GM23338 (cell line): Measurements from ENCODE around the gene CDK10. TPM values are rescaled to one million over a fixed set of nuclear protein-coding genes. Genes with fewer than 3 reads are reported as not detected.

Experiments
- ATAC-seq: fragments of 200-7000 bp; cut with Tn5 transposase; 3 replicates; pipeline ENCODE4 v1.9.1; 2020
- DNase-seq: peaks from one replicate; pipeline ENCODE4 v3.0.0-alpha.2; 2015; ENCODE audit warnings: low spot score
- H2AFZ ChIP-seq: fragments of 200-600 bp; sonication (generic); 2 replicates; pipeline ENCODE4 v1.8.0; 2016; ENCODE audit warnings: antibody characterized with exemption, mild to moderate bottlenecking, moderate library complexity
- H3F3A ChIP-seq: fragments of 200-600 bp; sonication (generic); replicated peaks from 2 replicates; pipeline ENCODE4 v1.8.0; 2017; ENCODE audit warnings: antibody characterized with exemption, mixed run types, low read depth
- H3K27ac ChIP-seq: fragments of 200-600 bp; sonication (generic); 2 replicates; pipeline ENCODE4 v1.6.1; 2016; ENCODE audit warnings: low read depth
- H3K27me3 ChIP-seq: fragments of 200-600 bp; sonication (generic); 2 replicates; pipeline ENCODE4 v1.8.0; 2016; ENCODE audit warnings: mild to moderate bottlenecking, mixed run types, moderate library complexity; ENCODE audit not compliant: insufficient read depth
- H3K36me3 ChIP-seq: fragments of 200-600 bp; sonication (generic); 2 replicates; pipeline ENCODE4 v1.8.0; 2016; ENCODE audit warnings: mild to moderate bottlenecking; ENCODE audit not compliant: insufficient read depth
- H3K4me1 ChIP-seq: fragments of 200-600 bp; sonication (generic); 2 replicates; pipeline ENCODE4 v1.8.0; 2016; ENCODE audit warnings: mild to moderate bottlenecking, moderate library complexity; ENCODE audit not compliant: insufficient read depth
- H3K4me2 ChIP-seq: fragments of 200-600 bp; sonication (generic); 2 replicates; pipeline ENCODE4 v1.7.1; 2017; ENCODE audit warnings: mixed run types
- H3K4me3 ChIP-seq: fragments of 200-600 bp; sonication (generic); 2 replicates; pipeline ENCODE4 v1.6.1; 2016; ENCODE audit warnings: mixed run types
- H3K79me2 ChIP-seq: fragments of 200-600 bp; sonication (generic); replicated peaks from 2 replicates; pipeline ENCODE4 v1.8.0; 2017; ENCODE audit warnings: mild to moderate bottlenecking; ENCODE audit not compliant: insufficient read depth
- H3K9me2 ChIP-seq: fragments of 200-600 bp; sonication (generic); 2 replicates; pipeline ENCODE4 v1.8.0; 2017; ENCODE audit not compliant: insufficient read depth
- H4K20me1 ChIP-seq: fragments of 200-600 bp; sonication (generic); replicated peaks from 2 replicates; pipeline ENCODE4 v1.8.0; 2017; ENCODE audit warnings: mild to moderate bottlenecking; ENCODE audit not compliant: insufficient read depth
- H3K27ac Mint-ChIP-seq: 2 replicates; pipeline ENCODE4 v1.8.0; 2020; ENCODE audit warnings: inconsistent platforms, mild to moderate bottlenecking, moderate library complexity, mixed read lengths
- H3K27me3 Mint-ChIP-seq: 3 replicates; pipeline ENCODE4 v1.8.0; 2022; ENCODE audit warnings: low read depth, mild to moderate bottlenecking, moderate library complexity, mixed read lengths, inconsistent platforms; ENCODE audit not compliant: insufficient read depth, poor library complexity
- H3K36me3 Mint-ChIP-seq: 3 replicates; pipeline ENCODE4 v1.8.0; 2021; ENCODE audit warnings: low read depth, mild to moderate bottlenecking, inconsistent platforms, moderate library complexity, mixed read lengths
- H3K4me1 Mint-ChIP-seq: 3 replicates; pipeline ENCODE4 v1.8.0; 2020; ENCODE audit warnings: mild to moderate bottlenecking, inconsistent platforms, mixed read lengths
- H3K4me3 Mint-ChIP-seq: 3 replicates; pipeline ENCODE4 v1.8.0; 2021; ENCODE audit warnings: moderate library complexity, mild to moderate bottlenecking, inconsistent platforms, mixed read lengths
- H3K9me3 Mint-ChIP-seq: 3 replicates; pipeline ENCODE4 v1.8.0; 2020; ENCODE audit warnings: moderate library complexity, mild to moderate bottlenecking, inconsistent platforms, mixed read lengths
- CREB1 ChIP-seq: fragments of 250-450 bp; sonication (Bioruptor Pico); IDR thresholded peaks from 2 replicates; pipeline ENCODE4 v1.5.0; 2020; ENCODE audit warnings: low read depth, mild to moderate bottlenecking, moderate library complexity
- EZH2 ChIP-seq: fragments of 200-600 bp; sonication (generic); IDR thresholded peaks from one replicate; pipeline ENCODE4 v1.8.0; 2017; ENCODE audit warnings: antibody characterized with exemption, mild to moderate bottlenecking, low read depth; ENCODE audit not compliant: unreplicated experiment
- EZH2phosphoT487 ChIP-seq: fragments of 200-600 bp; sonication (generic); IDR thresholded peaks from one replicate; pipeline ENCODE4 v1.8.1; 2018; ENCODE audit warnings: antibody characterized with exemption; ENCODE audit not compliant: unreplicated experiment
- JUNB ChIP-seq: IDR thresholded peaks from one replicate; pipeline ENCODE4 v1.6.1; 2016; ENCODE audit warnings: antibody characterized with exemption; ENCODE audit not compliant: unreplicated experiment
- ZNF114 ChIP-seq: fragments of 250-450 bp; sonication (Bioruptor Pico); IDR thresholded peaks from 2 replicates; pipeline ENCODE4 v1.5.0; 2020; ENCODE audit warnings: mild to moderate bottlenecking, moderate library complexity
- polyA plus RNA-seq: library from polyadenylated mRNA; unstranded; fragments of >200 nt; fragmentation: Nextera tagmentation; extraction: Ambion mirVana; gene quantifications from 2 replicates; pipeline ENCODE4 v1.2.1, GENCODE V29; 2016
- total RNA-seq: library from RNA; depleted of rRNA; stranded (reverse); fragments of >200 nt; shearing (Covaris generic); gene quantifications from 2 replicates; pipeline ENCODE4 v1.2.3, GENCODE V29; 2014
- TF ChIP-seq, protein P1 (sequence below): fragments of 250-450 bp; sonication (Bioruptor Pico); IDR thresholded peaks from 2 replicates; pipeline ENCODE4 v1.5.0; 2020; ENCODE audit warnings: mild to moderate bottlenecking, moderate library complexity
- TF ChIP-seq, protein P2 (sequence below): IDR thresholded peaks from 2 replicates; pipeline ENCODE4 v1.6.1; 2016; ENCODE audit warnings: antibody characterized with exemption
- TF ChIP-seq, protein P3 (sequence below): IDR thresholded peaks from one replicate; pipeline ENCODE4 v1.6.1; 2018; ENCODE audit warnings: antibody characterized with exemption; ENCODE audit not compliant: unreplicated experiment

The CDK10 gene
- total and polyA plus RNA-seq, 2 experiments from 2014 or later, result 64.6 to 88.0 TPM

DNA sequence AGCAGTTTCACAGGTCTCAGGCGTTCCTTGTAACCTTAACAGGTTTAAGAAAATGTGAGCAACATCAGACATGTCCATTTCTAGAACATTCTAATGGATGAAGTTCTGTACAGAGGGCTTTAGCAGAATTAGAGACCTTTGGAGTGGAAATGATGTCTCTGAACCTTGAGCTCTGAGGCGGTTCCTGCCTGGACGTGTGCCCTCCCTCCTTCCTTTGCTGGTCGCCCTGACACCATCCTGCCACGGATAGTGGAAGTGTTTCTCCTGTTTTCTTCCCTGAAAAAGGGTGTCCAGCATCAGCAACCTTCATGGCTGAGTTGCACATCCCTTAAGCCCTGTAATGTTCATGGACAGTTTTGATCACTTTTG lies 17.7 kb upstream of the CDK10 start:
- no peak overlapping the region for H3K4me3 ChIP-seq
- peaks cover 49% of the 10 kb centered on the region for H3K36me3 Mint-ChIP-seq
- H3K79me2 ChIP-seq, result no peaks in the 10 kb centered on the region
- peaks cover 36% of the 10 kb centered on the region for H3K9me3 Mint-ChIP-seq
- no peak overlapping the region for H2AFZ ChIP-seq
- no peak overlapping the region for H3K27ac ChIP-seq
- H4K20me1 ChIP-seq, result no peaks in the 10 kb centered on the region
- peaks cover 2% of the 10 kb centered on the region for H3K27me3 Mint-ChIP-seq
- TF ChIP-seq, protein P1, sequence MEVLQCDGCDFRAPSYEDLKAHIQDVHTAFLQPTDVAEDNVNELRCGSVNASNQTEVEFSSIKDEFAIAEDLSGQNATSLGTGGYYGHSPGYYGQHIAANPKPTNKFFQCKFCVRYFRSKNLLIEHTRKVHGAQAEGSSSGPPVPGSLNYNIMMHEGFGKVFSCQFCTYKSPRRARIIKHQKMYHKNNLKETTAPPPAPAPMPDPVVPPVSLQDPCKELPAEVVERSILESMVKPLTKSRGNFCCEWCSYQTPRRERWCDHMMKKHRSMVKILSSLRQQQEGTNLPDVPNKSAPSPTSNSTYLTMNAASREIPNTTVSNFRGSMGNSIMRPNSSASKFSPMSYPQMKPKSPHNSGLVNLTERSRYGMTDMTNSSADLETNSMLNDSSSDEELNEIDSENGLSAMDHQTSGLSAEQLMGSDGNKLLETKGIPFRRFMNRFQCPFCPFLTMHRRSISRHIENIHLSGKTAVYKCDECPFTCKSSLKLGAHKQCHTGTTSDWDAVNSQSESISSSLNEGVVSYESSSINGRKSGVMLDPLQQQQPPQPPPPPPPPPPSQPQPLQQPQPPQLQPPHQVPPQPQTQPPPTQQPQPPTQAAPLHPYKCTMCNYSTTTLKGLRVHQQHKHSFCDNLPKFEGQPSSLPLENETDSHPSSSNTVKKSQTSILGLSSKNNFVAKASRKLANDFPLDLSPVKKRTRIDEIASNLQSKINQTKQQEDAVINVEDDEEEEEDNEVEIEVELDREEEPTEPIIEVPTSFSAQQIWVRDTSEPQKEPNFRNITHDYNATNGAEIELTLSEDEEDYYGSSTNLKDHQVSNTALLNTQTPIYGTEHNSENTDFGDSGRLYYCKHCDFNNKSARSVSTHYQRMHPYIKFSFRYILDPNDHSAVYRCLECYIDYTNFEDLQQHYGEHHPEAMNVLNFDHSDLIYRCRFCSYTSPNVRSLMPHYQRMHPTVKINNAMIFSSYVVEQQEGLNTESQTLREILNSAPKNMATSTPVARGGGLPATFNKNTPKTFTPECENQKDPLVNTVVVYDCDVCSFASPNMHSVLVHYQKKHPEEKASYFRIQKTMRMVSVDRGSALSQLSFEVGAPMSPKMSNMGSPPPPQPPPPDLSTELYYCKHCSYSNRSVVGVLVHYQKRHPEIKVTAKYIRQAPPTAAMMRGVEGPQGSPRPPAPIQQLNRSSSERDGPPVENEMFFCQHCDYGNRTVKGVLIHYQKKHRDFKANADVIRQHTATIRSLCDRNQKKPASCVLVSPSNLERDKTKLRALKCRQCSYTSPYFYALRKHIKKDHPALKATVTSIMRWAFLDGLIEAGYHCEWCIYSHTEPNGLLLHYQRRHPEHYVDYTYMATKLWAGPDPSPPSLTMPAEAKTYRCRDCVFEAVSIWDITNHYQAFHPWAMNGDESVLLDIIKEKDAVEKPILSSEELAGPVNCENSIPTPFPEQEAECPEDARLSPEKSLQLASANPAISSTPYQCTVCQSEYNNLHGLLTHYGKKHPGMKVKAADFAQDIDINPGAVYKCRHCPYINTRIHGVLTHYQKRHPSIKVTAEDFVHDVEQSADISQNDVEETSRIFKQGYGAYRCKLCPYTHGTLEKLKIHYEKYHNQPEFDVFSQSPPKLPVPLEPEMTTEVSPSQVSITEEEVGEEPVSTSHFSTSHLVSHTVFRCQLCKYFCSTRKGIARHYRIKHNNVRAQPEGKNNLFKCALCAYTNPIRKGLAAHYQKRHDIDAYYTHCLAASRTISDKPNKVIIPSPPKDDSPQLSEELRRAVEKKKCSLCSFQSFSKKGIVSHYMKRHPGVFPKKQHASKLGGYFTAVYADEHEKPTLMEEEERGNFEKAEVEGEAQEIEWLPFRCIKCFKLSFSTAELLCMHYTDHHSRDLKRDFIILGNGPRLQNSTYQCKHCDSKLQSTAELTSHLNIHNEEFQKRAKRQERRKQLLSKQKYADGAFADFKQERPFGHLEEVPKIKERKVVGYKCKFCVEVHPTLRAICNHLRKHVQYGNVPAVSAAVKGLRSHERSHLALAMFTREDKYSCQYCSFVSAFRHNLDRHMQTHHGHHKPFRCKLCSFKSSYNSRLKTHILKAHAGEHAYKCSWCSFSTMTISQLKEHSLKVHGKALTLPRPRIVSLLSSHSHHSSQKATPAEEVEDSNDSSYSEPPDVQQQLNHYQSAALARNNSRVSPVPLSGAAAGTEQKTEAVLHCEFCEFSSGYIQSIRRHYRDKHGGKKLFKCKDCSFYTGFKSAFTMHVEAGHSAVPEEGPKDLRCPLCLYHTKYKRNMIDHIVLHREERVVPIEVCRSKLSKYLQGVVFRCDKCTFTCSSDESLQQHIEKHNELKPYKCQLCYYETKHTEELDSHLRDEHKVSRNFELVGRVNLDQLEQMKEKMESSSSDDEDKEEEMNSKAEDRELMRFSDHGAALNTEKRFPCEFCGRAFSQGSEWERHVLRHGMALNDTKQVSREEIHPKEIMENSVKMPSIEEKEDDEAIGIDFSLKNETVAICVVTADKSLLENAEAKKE (CRISPR knock-in tag), result no peak
- TF ChIP-seq, protein P2, sequence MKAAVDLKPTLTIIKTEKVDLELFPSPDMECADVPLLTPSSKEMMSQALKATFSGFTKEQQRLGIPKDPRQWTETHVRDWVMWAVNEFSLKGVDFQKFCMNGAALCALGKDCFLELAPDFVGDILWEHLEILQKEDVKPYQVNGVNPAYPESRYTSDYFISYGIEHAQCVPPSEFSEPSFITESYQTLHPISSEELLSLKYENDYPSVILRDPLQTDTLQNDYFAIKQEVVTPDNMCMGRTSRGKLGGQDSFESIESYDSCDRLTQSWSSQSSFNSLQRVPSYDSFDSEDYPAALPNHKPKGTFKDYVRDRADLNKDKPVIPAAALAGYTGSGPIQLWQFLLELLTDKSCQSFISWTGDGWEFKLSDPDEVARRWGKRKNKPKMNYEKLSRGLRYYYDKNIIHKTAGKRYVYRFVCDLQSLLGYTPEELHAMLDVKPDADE, result no peak
- TF ChIP-seq EZH2, result no peak
- TF ChIP-seq, protein P3, sequence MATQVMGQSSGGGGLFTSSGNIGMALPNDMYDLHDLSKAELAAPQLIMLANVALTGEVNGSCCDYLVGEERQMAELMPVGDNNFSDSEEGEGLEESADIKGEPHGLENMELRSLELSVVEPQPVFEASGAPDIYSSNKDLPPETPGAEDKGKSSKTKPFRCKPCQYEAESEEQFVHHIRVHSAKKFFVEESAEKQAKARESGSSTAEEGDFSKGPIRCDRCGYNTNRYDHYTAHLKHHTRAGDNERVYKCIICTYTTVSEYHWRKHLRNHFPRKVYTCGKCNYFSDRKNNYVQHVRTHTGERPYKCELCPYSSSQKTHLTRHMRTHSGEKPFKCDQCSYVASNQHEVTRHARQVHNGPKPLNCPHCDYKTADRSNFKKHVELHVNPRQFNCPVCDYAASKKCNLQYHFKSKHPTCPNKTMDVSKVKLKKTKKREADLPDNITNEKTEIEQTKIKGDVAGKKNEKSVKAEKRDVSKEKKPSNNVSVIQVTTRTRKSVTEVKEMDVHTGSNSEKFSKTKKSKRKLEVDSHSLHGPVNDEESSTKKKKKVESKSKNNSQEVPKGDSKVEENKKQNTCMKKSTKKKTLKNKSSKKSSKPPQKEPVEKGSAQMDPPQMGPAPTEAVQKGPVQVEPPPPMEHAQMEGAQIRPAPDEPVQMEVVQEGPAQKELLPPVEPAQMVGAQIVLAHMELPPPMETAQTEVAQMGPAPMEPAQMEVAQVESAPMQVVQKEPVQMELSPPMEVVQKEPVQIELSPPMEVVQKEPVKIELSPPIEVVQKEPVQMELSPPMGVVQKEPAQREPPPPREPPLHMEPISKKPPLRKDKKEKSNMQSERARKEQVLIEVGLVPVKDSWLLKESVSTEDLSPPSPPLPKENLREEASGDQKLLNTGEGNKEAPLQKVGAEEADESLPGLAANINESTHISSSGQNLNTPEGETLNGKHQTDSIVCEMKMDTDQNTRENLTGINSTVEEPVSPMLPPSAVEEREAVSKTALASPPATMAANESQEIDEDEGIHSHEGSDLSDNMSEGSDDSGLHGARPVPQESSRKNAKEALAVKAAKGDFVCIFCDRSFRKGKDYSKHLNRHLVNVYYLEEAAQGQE, result no peak
- no peak for TF ChIP-seq JUNB
- TF ChIP-seq EZH2phosphoT487, result no peak
- TF ChIP-seq CREB1 (CRISPR knock-in tag), result no peak
- TF ChIP-seq ZNF114 (CRISPR knock-in tag), result no peak
- DNase-seq, result no peak
- 0 out of 2 replicates have a peak, but pooled peaks cover 2% of the 10 kb centered on the region for H3F3A ChIP-seq
- H3K4me2 ChIP-seq, result no peak overlapping the region
- no peaks in the 10 kb centered on the region for H3K4me1 Mint-ChIP-seq
- no peaks in the 10 kb centered on the region for H3K36me3 ChIP-seq
- H3K27ac Mint-ChIP-seq, result no peak overlapping the region
- no peaks in the 10 kb centered on the region for H3K4me1 ChIP-seq
- H3K9me2 ChIP-seq, result 0 out of 2 replicates have a peak, but pooled peaks cover 3% of the 10 kb centered on the region
- no peaks in the 10 kb centered on the region for H3K27me3 ChIP-seq
- no peak overlapping the region for H3K4me3 Mint-ChIP-seq
- no peak for ATAC-seq
